ENCODE results near the gene ZMYM2.

ZMYM2 gene

GRCh38 chr13:20136781-20137703 is 178.5 kb downstream of the ZMYM2 start:
- no peak for DNase-seq (ENCODE audit: low read depth)

- DNase-seq (ENCODE audit: low read depth), result no peak
Measured at GRCh38 chr13:20137875-20138274, 179.3 kb downstream of the ZMYM2 start.

- no peak for DNase-seq (ENCODE audit: low read depth)
Measured at GRCh38 chr13:20140487-20140886, 182.0 kb downstream of the ZMYM2 start.
